ENCODE measurements around the gene THAP3.

DNA sequence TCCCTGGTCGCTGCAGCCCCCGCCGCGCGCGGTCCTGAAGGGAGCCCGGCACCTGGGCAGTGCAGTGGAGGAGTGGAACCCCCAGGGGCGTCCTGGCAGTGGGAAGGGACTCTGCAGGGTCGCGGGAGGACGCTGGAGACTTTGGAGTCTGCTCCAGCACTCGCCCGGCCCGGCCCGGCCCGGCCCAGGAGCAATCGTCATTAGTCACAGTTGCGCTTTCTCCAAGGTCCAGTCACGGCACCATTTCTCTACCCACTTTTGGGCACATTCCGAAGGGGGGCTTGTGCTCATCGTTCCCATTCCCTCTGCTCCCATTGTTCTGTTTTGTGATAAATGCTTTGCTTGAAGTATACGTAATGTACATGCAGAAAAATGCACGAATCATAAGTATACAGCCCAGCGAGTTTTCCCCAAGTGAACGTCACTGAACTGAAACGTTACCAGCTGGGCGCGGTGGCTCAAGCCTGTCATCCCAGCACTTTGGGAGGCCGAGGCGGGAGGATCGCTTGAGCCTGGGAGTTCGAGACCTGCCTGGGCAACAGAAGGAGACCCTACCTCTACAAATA, 999 bp downstream of the THAP3 start:
- TF ChIP-seq POLR2A (IDR thresholded peaks at IDR 0.05) (no peak), CTCF (IDR thresholded peaks at IDR 0.05 in 4 of 5, conservative IDR thresholded peaks at IDR 0.05 in 1 of 5) (no peak)

All from gastrocnemius medialis (tissue), 4 donors.